Measurements from ENCODE around the gene GLRX2.

- no peak for TF ChIP-seq POLR2A (IDR thresholded peaks at IDR 0.05; ENCODE audit: low read length)
- no peak for TF ChIP-seq GATA1 (IDR thresholded peaks at IDR 0.05; ENCODE audit: low read depth, low read length)
These were observed 585 bp upstream of the GLRX2 start for GRCh38 chr1:193105821-193106177.

All from erythroblast (primary cell).